ENCODE results near the gene TENT4B.
A peak's percentile ranks its signal among the peaks of the same experiment; 100 is the strongest.

TENT4B gene

GRCh38 chr16:50195756-50196155 lies 42.6 kb downstream of the TENT4B start:
- DNase-seq (ENCODE audit: low read depth): no peak

- DNase-seq (ENCODE audit: low read depth): no peak
Observed at GRCh38 chr16:50197582-50197981, 44.5 kb downstream of the TENT4B start.

- no peak for DNase-seq (ENCODE audit: low read depth)
Observed at GRCh38 chr16:50198802-50199403, 45.8 kb downstream of the TENT4B start.

- no peak for DNase-seq (ENCODE audit: low read depth)
Observed at GRCh38 chr16:50201787-50202186, 48.7 kb downstream of the TENT4B start.

GRCh38 chr16:50202926-50203624 lies 50.0 kb downstream of the TENT4B start:
- no peak for DNase-seq (ENCODE audit: low read depth)

GRCh38 chr16:50203681-50204080 lies 50.6 kb downstream of the TENT4B start:
- DNase-seq (ENCODE audit: low read depth): no peak

- no peak for DNase-seq (ENCODE audit: low read depth)
Observed at GRCh38 chr16:50204453-50205108, 51.5 kb downstream of the TENT4B start.

GRCh38 chr16:50207652-50208051 lies 54.5 kb downstream of the TENT4B start:
- DNase-seq (ENCODE audit: low read depth): no peak

GRCh38 chr16:50208460-50208931 lies 55.4 kb downstream of the TENT4B start:
- DNase-seq (ENCODE audit: low read depth): no peak

GRCh38 chr16:50209546-50210265 lies 56.6 kb downstream of the TENT4B start:
- no peak for DNase-seq (ENCODE audit: low read depth)

GRCh38 chr16:50210266-50211038 lies 57.3 kb downstream of the TENT4B start:
- DNase-seq (ENCODE audit: low read depth): peak; percentile 22

- DNase-seq (ENCODE audit: low read depth): no peak
Observed at GRCh38 chr16:50213939-50214519, 60.9 kb downstream of the TENT4B start.

GRCh38 chr16:50215680-50216079 lies 62.6 kb downstream of the TENT4B start:
- DNase-seq (ENCODE audit: low read depth): no peak

- DNase-seq (ENCODE audit: low read depth): no peak
Observed at GRCh38 chr16:50216231-50216630, 63.1 kb downstream of the TENT4B start.

- no peak for DNase-seq (ENCODE audit: low read depth)
Observed at GRCh38 chr16:50219402-50219975, 66.4 kb downstream of the TENT4B start.

GRCh38 chr16:50224286-50224685 lies 71.2 kb downstream of the TENT4B start:
- DNase-seq (ENCODE audit: low read depth): no peak

- no peak for DNase-seq (ENCODE audit: low read depth)
Observed at GRCh38 chr16:50227120-50227519, 74.0 kb downstream of the TENT4B start.

- DNase-seq (ENCODE audit: low read depth): no peak
Observed at GRCh38 chr16:50227665-50228064, 74.6 kb downstream of the TENT4B start.

GRCh38 chr16:50228364-50228868 lies 75.3 kb downstream of the TENT4B start:
- DNase-seq (ENCODE audit: low read depth): no peak

- DNase-seq (ENCODE audit: low read depth): no peak
Observed at GRCh38 chr16:50229149-50229726, 76.1 kb downstream of the TENT4B start.
